Measurements from ENCODE around the gene RAD21L1.
"Not testable (repeated sequence)": the region's sequence is repeated elsewhere in the genome, so short reads cannot be mapped to it uniquely, and the experiment has no call there.

The RAD21L1 gene

DNA sequence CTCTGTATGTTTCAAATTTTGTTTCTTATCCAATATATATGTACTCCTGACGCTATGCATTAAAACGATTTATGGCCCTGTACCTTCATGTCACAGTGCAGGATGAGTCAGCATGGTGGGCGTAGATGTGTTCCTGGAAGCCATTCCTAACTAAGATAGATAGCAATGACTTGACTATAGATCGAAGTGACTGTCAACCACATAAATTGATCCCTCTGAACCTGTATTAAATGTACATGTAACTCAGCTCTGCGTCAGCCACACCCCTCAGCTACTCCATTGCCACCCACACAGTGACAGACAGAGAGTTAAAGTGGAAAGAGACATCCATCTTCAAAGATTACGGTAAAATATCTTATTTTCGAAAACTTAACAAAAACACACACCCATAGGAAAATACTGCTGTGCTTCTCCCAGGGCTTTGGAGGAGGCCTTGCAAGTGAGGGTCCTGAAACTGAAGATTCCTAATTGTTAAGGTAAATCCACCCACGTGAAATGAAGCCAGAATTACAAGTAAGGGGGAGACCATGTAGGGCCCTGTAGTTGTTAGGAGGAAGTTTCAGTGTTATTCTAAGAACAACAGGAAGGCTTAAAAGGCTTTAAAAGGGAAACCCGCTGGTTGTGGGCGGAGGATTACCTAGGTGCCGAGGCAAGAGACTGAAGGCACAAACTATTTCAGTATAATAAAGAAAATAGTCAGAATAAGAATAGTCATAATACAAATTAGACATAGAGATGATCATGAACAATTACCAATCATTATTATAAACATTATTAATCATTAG is 10.3 kb upstream of the RAD21L1 start:
- no peak for DNase-seq (ENCODE audit: low read depth, low spot score)
- no peak overlapping the region for H3K4me3 ChIP-seq (ENCODE audit: low read depth, low read length)
- TF ChIP-seq, protein P1, sequence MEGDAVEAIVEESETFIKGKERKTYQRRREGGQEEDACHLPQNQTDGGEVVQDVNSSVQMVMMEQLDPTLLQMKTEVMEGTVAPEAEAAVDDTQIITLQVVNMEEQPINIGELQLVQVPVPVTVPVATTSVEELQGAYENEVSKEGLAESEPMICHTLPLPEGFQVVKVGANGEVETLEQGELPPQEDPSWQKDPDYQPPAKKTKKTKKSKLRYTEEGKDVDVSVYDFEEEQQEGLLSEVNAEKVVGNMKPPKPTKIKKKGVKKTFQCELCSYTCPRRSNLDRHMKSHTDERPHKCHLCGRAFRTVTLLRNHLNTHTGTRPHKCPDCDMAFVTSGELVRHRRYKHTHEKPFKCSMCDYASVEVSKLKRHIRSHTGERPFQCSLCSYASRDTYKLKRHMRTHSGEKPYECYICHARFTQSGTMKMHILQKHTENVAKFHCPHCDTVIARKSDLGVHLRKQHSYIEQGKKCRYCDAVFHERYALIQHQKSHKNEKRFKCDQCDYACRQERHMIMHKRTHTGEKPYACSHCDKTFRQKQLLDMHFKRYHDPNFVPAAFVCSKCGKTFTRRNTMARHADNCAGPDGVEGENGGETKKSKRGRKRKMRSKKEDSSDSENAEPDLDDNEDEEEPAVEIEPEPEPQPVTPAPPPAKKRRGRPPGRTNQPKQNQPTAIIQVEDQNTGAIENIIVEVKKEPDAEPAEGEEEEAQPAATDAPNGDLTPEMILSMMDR (IDR thresholded peaks at IDR 0.05; ENCODE audit: insufficient read depth, low read length, missing control alignments) = no peak
- POLR2A ChIA-PET = no interaction called here
- CTCF ChIA-PET = no interaction called here

DNA sequence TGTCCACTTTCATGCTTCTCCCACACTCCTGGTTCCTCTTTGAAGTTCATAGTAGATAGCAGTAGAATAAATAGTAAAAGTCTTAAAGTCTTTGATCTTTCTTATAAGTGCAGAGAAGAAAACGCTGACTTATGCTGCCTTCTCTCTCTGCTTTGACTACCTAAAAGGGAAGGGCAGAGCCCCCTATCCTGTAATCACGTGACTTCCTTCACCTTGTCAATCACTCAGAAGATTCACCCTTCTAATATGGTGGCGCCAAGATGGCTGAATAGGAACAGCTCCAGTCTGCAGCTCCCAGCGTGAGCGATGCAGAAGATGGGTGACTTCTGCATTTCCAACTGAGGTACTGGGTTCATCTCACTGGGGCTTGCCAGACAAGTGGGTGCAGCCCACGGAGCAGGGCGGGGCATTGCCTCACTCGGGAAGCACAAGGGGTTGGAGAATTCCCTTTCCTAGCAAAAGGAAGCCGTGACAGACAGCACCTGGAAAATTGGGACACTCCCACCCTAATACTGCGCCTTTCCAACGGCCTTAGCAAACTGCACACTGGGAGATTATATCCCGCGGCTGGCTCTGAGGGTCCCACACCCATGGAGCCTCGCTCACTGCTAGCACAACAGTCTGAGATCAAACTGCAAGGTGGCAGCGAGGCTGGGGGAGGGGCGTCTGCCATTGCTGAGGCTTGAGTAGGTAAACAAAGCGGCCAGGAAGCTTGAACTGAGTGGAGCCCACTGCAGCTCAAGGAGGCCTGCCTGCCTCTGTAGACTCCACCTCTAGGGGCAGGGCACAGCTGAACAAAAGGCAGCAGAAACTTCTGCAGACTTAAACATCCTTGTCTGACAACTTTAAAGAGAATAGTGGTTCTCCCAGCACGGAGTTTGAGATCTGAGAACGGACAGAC is 9.1 kb upstream of the RAD21L1 start:
- H3K4me3 ChIP-seq (ENCODE audit: low read depth, low read length); POLR2A ChIA-PET; CTCF ChIA-PET; DNase-seq (ENCODE audit: low read depth, low spot score): not testable (repeated sequence)

DNA sequence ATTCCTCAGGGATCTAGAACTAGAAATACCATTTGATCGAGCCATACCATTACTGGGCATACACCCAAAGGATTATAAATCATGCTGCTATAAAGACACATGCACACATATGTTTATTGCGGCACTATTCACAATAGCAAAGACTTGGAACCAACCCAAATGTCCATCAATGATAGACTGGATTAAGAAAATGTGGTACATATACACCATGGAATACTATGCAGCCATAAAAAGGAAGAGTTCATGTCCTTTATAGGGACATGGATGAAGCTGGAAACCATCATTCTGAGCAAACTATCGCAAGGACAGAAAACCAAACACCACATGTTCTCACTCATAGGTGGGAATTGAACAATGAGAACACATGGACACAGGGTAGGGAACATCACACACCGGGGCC is 3.1 kb upstream of the RAD21L1 start:
- H3K4me3 ChIP-seq (ENCODE audit: low read depth, low read length); CTCF ChIA-PET; POLR2A ChIA-PET; DNase-seq (ENCODE audit: low read depth, low spot score): not testable (repeated sequence)

DNA sequence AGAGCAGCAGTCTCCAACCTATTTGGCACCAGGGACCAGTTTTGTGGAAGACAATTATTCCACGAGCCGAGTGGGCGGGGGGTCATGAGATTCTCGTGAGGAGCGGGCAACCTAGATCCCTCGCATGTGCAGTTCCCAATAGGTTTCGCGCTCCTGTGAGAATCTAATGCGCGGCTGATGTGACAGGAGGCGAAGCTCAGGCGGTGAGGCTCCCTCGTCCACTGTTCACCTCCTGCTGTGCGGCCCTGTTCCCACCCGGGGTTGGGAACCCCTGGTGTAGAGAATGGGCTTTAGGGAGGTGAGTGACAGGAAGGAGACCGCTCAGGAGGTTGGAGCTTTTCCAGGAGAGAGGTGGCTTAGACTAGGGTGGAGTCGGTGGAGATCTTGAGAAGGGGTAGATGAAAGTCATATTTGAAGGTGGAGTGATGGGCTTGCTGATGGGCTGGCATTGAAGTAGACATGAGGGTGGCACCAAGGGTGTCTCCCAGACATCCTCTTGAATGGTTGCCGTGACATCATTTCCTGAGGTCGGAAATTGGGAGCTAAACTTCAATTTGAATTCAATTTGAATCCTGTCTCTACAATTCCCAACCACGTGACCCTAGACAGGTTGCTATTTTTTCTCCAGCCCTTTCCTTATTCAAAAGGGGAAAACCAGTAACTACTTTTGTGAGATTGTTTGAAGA is 1.5 kb upstream of the RAD21L1 start:
- no peak for DNase-seq (ENCODE audit: low read depth, low spot score)
- TF ChIP-seq, protein P1 (IDR thresholded peaks at IDR 0.05; ENCODE audit: insufficient read depth, low read length, missing control alignments) = no peak
- POLR2A ChIA-PET = no interaction called here
- CTCF ChIA-PET = interaction anchor here (1.2 to 1.4 kb wide), 3 partner anchors 12 to 16 kb away, joined by 3 to 6 read pairs (median 4); no protein-coding TSS in a partner anchor
- H3K4me3 ChIP-seq (ENCODE audit: low read depth, low read length) = no peak overlapping the region

DNA sequence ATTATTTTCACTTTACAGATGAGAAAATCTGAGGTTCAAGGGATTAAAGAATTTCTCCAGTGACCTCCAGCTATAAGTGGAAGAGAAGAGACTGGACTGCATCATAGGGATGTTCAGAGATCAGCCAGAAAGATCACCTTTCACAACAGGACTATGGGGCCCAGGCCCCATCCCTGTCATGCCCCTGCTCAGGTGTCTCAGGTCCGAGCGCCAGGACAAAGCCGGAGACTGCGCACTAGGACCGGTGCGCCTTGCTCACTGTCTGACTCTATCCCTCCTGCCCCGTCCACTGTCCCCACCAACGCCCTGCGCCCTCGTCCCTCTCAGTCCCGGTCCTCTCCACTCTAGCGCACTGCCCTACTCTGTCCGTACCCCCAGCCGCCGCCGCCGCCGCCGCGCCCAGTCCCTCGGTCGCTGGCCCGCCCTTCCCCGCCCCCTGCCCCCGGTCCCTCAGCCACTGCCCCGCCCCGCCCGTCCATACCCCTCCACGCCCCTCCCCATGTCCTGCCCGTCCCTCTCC is 521 bp upstream of the RAD21L1 start:
- ChIA-PET CTCF (interaction anchor here (1.2 to 1.4 kb wide), 2 partner anchors 13 to 15 kb away, joined by 4 to 6 read pairs; no protein-coding TSS in a partner anchor), POLR2A (interaction anchor here (0.6 kb wide), 1 partner anchor 12 kb away, joined by 3 read pairs; no protein-coding TSS in a partner anchor)
- no peak for DNase-seq (ENCODE audit: low read depth, low spot score)

DNA sequence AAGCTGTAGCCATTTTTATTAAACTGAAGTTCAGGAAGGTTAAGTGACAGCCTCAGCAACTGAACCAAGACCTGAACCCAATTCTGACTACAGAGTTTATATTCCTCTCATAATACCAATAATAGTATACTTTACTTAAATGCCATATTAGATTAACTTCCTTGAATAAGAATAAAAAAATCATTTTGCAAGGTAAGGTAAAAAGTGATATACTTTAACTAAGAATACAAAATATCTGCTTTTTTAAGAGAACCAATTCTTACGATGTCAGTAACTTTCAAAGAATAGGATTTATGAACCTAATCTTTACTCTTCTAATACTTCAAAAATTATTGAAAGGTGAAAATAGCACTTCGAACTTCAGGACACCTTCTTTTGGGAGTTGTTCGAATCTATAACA is 3.7 kb downstream of the RAD21L1 start:
- POLR2A ChIA-PET = no interaction called here
- no peak for DNase-seq (ENCODE audit: low read depth, low spot score)
- H3K4me3 ChIP-seq (ENCODE audit: low read depth, low read length) = no peak overlapping the region
- TF ChIP-seq, protein P1 (IDR thresholded peaks at IDR 0.05; ENCODE audit: insufficient read depth, low read length, missing control alignments) = no peak
- CTCF ChIA-PET = no interaction called here

More for the DNA sequence above, 521 bp upstream of the RAD21L1 start:
- peak overlapping the region; percentile 52 for H3K4me3 ChIP-seq (ENCODE audit: low read depth, low read length)
- TF ChIP-seq, protein P1 (IDR thresholded peaks at IDR 0.05; ENCODE audit: insufficient read depth, low read length, missing control alignments) = no peak

Data from AG04449 (cell line).